Progenitor cell of endocrine pancreas (in vitro differentiated cells): Measurements from ENCODE around the gene TCEA3. TPM values are rescaled to one million over a fixed set of nuclear protein-coding genes. Genes with fewer than 3 reads are reported as not detected.

Experiments used
- DNase-seq: peaks from one replicate; pipeline ENCODE4 v3.0.0; 2021; ENCODE audit warnings: low spot score; ENCODE audit not compliant: unreplicated experiment
- H3K27ac Mint-ChIP-seq: 2 replicates; pipeline ENCODE4 v1.8.0; 2021; ENCODE audit warnings: mild to moderate bottlenecking, moderate library complexity, mixed read lengths
- H3K27me3 Mint-ChIP-seq: 2 replicates; pipeline ENCODE4 v1.8.0; 2021; ENCODE audit warnings: mixed read lengths
- H3K36me3 Mint-ChIP-seq: 2 replicates; pipeline ENCODE4 v1.8.0; 2022; ENCODE audit warnings: mixed read lengths; ENCODE audit not compliant: insufficient read depth
- H3K4me1 Mint-ChIP-seq: 2 replicates; pipeline ENCODE4 v1.8.0; 2021; ENCODE audit warnings: low read depth, mixed read lengths
- H3K4me3 Mint-ChIP-seq: 2 replicates; pipeline ENCODE4 v1.8.0; 2021; ENCODE audit warnings: low read depth, mild to moderate bottlenecking, moderate library complexity, mixed read lengths
- H3K9me3 Mint-ChIP-seq: 2 replicates; pipeline ENCODE4 v1.8.0; 2021; ENCODE audit warnings: low read depth, mixed read lengths
- CTCF ChIP-seq: fragments of 200-600 bp; sonication (generic); IDR thresholded peaks from one replicate; pipeline ENCODE4 v1.5.0; 2021; ENCODE audit warnings: antibody characterized with exemption, mild to moderate bottlenecking; ENCODE audit not compliant: unreplicated experiment
- total RNA-seq: library from RNA; stranded (reverse); gene quantifications from 2 replicates; pipeline ENCODE4 v1.2.1, GENCODE V29; 2021

The TCEA3 gene
- total RNA-seq, 1 donor from 2014 or later, result 12.9 TPM

GRCh38 chr1:23394684-23395083 lies 29.9 kb downstream of the TCEA3 start:
- peaks cover 8% of the 10 kb centered on the region for H3K36me3 Mint-ChIP-seq
- no peak for DNase-seq
- no peaks in the 10 kb centered on the region for H3K4me1 Mint-ChIP-seq
- TF ChIP-seq CTCF, result no peak
- no peaks in the 10 kb centered on the region for H3K27me3 Mint-ChIP-seq
- no peaks in the 10 kb centered on the region for H3K9me3 Mint-ChIP-seq
- no peak overlapping the region for H3K4me3 Mint-ChIP-seq
- peak overlapping the region; percentile 82 for H3K27ac Mint-ChIP-seq

DNA sequence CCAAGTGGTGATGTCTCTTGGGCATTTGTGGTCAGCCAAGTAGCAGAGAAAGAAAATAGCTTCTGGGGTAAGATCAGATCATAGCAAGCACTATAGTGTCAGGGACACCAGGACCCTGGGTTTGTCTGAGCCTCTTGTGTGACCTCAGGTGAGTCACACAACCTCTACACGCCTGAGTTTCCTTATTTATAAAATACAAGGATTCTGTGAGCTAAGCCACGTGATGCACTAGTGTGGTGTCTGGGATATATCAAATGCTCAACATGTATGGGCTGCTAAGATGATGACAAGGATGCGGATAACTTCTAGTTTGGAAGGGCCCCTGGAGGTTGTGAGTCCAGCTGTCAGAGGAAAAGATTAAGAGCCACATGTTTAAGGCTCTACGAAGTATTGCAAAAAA lies 30.4 kb downstream of the TCEA3 start:
- Mint-ChIP-seq H3K9me3 (no peaks in the 10 kb centered on the region), H3K4me1 (no peaks in the 10 kb centered on the region), H3K27me3 (no peaks in the 10 kb centered on the region), H3K36me3 (peaks cover 8% of the 10 kb centered on the region), H3K27ac (no peak overlapping the region), H3K4me3 (no peak overlapping the region)
- TF ChIP-seq CTCF, result no peak
- DNase-seq, result no peak

DNA sequence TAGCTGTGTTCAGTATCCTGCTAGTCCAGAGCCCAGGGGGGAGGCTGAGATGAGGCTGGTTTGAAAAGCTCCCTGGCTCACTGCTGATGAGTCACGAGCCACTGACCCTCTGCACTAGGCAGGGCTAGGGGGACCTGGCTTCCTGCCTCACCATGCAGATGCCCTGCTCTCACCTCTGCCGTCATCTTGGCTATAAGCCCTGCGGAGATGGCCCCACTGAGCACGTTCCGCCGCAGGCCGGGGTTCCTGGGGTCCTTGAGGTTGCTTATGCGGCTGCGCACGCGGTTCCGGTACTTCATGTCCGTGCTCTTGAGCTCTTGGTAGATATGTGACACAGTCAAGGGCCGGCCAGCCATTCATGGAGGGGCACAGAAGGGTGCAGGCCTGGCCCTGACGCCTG lies 30.8 kb downstream of the TCEA3 start:
- H3K36me3 Mint-ChIP-seq, result peaks cover 8% of the 10 kb centered on the region
- no peaks in the 10 kb centered on the region for H3K4me1 Mint-ChIP-seq
- no peak for DNase-seq
- no peak overlapping the region for H3K27ac Mint-ChIP-seq
- no peaks in the 10 kb centered on the region for H3K9me3 Mint-ChIP-seq
- H3K27me3 Mint-ChIP-seq, result no peaks in the 10 kb centered on the region
- TF ChIP-seq CTCF, result no peak
- no peak overlapping the region for H3K4me3 Mint-ChIP-seq

- no peaks in the 10 kb centered on the region for H3K4me1 Mint-ChIP-seq
- no peaks in the 10 kb centered on the region for H3K27me3 Mint-ChIP-seq
- H3K9me3 Mint-ChIP-seq, result no peaks in the 10 kb centered on the region
- TF ChIP-seq CTCF, result no peak
- no peak overlapping the region for H3K27ac Mint-ChIP-seq
- peaks cover 7% of the 10 kb centered on the region for H3K36me3 Mint-ChIP-seq
- DNase-seq, result no peak
- no peak overlapping the region for H3K4me3 Mint-ChIP-seq
These were observed 32.3 kb downstream of the TCEA3 start for GRCh38 chr1:23392125-23392855.

DNA sequence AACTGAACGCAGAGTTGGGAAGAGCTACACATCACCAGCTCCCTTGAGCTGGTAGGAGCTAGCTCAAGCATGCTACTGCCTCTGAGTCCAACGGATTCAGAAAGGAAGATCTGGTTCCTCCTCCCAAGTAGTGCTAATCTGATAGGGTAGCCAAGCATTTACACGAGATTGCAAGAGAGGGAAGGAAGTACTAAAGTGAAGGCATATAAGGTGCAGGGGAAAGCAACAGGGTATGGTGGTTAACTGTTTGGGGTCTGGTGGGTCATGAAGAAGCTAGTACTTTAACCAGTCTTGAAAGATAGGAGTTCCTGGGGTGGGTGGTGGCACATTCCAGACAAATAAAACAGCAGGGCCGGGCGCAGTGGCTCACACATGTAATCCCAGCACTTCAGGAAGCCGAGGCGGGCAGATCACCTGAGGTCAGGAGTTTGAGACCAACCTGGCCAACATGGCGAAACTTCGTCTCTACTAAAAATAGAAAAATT lies 34.7 kb downstream of the TCEA3 start:
- no peak overlapping the region for H3K27ac Mint-ChIP-seq
- no peaks in the 10 kb centered on the region for H3K4me1 Mint-ChIP-seq
- no peak for DNase-seq
- no peak for TF ChIP-seq CTCF
- H3K36me3 Mint-ChIP-seq, result peaks cover 2% of the 10 kb centered on the region
- H3K27me3 Mint-ChIP-seq, result no peaks in the 10 kb centered on the region
- H3K9me3 Mint-ChIP-seq, result no peaks in the 10 kb centered on the region
- H3K4me3 Mint-ChIP-seq, result no peak overlapping the region
